ENCODE measurements around the gene ALDH4A1.

ALDH4A1 gene

DNA sequence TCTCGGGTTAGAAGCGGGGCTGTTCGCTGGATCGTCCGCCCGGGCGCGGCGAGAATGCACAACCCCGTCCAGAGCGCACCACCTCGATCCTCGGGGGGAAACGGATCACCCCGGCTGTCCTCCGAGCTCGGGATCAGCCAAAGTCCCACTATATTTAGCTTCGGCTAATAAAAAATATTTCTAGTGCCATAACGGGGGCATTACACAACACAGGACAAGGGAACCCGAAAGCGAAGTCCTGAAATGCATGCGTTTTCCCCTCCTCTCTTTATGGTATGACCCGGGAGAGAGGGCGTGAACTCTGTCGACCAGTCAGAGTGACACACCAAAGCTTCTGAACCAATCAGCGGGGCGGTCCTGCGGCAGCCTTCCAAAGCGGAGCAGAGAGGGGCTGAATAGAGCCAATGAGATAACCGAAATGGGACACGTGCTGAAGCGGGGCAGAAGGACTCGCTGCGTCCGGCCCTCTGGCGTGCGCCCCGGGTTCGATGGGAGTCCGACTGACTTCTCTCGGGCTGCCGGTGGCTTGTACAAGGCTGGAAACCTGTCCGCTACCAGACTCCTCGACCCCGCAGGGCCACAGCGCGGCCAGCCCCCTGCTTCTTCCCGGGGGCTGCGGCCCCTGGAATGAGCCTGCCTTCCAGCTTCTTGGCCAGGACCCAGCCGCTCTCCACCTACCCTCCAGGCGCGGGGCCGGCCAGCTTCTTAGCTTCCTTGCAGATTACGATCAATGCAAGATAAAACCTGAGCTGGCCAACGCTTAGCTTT is at the start of gene ALDH4A1:
TSS of gene ALDH4A1 (minus strand) at position 33 of the 768 bp plus-strand sequence. CDS start at position 1, 32 bp downstream.
- DNase-seq (ENCODE audit: low spot score) = peak; percentile 99

DNA sequence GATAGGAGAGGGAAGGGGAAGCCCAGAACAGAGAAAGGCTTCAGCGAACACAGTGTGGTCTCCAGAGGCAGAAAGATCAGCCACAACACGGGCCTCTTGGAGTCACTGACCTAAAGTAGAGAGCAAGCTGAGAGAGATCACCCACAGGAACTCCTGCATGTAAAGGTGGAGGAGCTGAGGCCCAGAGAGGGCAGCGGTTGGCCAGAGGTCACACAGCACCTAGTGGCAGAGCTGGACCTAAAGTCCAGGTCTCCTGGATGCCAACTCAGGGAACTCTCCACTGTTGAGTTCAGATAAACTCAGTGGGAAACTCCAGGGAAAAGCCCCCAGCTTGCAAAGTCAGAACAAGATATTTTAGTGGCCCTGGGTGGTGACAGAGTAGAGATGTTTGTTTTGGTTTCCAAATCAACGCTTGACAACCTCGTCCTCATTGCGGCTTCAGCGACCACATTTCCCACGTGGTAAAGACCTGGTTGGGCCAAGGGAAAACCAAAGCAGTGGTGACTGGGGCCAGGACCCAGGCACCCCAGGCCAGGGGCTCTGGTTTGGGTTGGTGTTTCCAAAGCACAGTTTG is 49.5 kb upstream of the ALDH4A1 start:
- DNase-seq (ENCODE audit: low spot score) = no peak

- DNase-seq (ENCODE audit: low spot score) = no peak
Observed at GRCh38 chr1:18951416-18951815, 49.1 kb upstream of the ALDH4A1 start.

DNA sequence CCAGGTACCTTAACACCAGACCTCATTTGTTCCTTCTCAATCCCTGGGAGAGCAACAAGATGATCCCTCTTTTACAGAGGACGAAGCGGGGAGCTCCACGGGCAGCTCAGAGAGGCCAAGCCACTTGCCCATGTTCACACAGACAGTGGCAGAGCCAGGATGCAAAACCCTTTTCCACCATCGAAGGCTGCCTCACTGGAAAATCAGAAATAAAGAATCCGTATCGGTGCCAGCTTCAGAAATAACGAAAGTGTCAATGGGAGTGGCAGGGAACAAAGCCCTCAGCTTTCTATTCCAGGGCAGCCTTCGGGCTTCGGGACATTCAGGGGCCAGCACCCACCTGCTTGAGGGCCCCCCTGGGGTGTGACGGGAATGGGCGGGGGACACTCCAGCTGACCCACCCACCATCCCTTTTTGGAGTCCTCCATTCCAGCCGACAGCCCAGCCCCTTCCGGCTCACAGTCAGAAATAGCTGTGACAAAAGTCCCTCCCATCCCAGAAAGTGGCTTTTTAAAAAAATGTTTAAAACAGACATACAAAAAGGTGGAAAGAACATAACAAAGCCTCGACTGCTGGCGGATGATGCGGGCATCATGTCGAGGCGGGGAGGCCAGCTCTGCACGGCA is 48.2 kb upstream of the ALDH4A1 start:
- DNase-seq (ENCODE audit: low spot score) = no peak

DNA sequence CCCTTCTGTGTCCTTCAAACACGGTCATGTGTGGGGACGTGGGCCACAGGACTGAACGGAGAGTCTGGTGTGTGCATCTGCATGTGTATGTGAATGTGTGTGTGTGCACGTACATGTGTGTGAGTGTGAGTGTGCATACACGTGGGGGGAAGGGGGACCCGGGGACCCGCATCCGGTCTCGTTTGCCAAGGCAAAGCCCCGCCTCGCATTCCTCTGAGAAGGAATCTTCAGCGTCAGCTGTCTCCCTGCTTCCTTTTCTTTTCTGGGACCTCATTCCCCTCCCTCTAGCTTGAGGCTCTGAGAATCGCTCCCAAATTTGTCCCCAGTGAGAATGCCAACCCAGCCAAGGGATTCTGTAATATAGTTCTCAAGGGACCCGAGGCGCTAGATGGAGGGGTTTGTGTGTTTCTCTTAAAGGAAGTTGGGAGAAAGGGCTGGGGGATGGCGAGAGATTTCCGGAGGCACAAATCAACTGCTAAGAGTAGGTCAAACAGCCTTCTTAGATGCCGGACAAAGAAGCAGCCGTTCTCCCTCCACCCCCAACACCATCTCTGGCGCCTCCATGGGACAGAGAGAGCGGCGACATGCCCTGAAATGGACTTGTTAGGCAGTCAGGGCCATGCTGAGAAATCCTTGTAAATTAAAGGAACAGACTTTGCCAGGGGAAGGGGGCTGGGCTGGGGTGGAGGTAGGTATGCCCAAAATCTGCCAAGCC is 47.5 kb upstream of the ALDH4A1 start:
- no peak for DNase-seq (ENCODE audit: low spot score)

DNA sequence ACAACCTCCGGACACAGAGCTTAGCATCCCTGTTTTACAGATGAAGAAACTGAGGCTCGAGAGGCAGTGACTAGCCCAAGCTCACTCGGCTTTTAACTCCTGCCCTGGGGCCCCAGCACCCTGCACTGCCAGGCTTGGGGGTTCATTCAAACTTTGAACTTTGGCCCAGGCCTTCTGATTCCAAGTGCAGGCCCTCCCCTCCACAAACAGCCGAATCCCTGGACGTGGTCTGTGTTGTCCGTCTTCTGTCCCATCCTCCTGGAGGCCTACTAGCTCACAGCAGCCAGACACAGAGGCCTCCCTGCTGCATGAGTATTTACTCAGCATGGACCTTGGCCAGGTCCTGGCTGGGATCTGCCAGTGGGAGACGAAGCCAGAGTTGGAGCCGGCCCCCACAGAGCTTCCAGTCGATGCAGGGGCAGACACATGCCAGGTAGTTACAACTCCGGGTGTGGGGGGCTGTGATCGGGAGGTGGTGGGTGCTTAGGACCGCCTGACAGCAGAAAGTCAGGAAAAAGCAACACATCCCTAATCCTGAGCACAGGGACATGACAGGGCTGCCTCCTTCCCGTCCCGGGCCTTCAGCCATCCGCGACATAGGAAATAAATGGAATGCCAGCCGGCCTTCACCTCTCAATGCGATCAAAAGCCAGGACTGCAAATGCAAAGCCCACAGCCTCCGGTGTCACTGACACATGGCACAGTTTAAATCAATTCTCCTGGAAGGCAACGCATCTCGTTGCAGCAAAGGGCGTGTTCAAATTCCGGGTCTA is 46.7 kb upstream of the ALDH4A1 start:
- peak; percentile 90 for DNase-seq (ENCODE audit: low spot score)

GRCh38 chr1:18948048-18948912 is 45.9 kb upstream of the ALDH4A1 start:
- DNase-seq (ENCODE audit: low spot score) = no peak

DNA sequence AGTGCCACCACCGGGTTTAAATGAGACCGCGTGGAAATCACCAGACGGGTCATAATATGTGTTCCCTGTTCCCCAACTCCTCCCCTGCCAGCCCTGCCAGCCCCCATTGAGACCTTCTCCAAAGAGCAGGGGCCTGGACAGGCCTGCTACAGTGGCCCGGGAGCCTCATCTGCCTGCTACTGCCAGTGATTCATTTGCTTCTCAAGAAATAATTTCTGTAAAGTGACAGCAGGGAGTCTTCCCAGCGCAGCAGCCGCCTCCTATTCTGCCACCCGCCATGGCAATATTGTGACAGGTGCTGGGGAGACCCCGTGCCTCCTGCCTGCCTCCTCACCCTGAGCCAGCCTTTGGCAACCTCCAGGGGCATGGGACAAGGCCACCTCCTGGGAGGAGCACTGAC is 45.2 kb upstream of the ALDH4A1 start:
- no peak for DNase-seq (ENCODE audit: low spot score)

DNA sequence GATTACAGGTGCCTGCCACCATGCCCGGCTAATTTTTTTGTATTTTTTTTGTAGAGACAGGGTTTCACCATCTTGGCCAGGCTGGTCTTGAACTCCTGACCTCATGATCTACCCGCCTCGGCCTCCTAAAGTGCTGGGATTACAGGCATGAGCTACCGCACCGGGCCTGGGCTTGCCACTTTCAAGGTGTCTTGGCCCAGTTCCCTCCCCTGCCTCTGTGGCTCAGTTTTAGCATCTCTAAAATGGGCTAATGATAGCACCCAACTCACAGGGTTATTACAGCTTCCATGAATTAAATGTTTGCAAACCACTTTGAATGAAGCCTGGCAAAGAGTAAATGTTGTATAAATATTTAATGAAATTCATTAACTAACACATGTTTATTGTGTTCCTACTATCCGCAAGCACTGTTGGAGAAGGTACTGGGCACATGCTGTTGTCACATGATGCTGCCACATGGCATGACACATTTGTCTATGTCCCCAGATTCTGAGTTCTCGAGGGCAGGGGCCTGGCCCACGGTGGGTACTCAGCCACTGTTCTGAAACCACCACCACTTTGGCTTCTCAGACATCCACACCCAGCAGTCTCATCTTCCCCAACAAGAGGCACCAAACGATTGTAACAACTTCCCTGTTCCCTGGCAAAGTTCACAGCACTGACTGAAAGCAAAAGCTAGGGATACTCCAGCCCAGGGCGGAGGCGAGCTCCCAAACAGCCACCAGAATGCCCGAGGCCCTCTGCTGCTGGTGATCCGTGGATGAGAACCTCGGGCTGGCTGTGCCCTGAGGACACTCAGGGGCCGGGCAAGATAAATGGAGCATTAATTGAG is 44.4 kb upstream of the ALDH4A1 start:
- no peak for DNase-seq (ENCODE audit: low spot score)

DNA sequence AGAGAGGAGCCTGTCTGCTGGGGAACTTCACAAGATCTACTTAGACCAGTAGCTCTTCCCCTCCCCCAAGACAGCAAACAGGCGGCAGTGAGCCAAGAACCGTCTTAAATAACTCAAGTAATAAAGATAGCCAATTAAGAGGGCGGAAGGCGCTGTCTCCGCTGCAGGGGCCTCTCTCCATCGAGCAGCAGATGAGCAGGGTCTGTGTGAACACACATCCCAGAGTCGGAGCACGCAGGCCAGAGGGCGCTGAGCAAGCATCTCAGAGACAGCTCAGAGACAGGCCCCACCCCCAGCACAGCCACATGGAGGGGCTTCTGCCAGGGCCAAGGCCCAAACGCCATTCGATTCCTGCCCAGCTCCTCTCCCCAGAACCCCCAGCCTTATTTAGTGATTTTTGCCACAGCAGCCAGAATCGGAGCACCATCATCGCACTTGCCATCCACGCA is 43.1 kb upstream of the ALDH4A1 start:
- DNase-seq (ENCODE audit: low spot score) = no peak

GRCh38 chr1:18944810-18945209 is 42.5 kb upstream of the ALDH4A1 start:
- no peak for DNase-seq (ENCODE audit: low spot score)

DNA sequence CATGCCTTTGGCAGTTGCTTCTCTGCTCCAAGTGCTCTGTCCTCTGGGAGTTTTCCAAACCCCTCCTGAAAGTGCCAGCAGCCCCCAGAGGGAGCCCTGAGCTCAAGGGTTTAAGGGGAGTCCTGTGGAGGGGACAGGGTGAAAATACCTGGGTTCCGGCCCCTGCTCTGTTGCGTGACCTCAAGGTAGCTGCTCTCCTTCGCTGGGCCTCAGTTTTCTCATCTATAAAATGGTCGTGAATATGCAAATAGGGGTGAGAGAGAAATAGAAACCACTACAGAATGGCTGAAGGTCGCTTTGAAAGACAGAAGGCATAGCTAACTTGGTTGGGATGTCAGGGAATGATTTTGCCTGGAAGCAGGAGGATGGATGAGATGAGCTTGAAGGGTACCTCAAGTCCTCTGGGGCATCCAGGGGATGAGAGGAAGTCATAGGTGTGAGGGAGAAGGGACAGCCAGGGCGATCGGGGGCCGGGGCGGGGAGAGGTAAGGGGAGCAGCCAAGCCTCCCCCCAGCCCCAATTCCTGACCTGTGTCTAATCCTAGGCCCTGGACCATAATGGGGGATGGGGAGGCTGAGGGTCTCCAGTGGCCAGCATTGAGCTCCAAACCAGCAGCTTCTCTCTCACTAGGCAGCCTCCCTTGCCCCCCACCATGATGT is 41.7 kb upstream of the ALDH4A1 start:
- DNase-seq (ENCODE audit: low spot score) = no peak

GRCh38 chr1:18943162-18943561 is 40.8 kb upstream of the ALDH4A1 start:
- DNase-seq (ENCODE audit: low spot score) = no peak

- DNase-seq (ENCODE audit: low spot score) = no peak
Observed at GRCh38 chr1:18942340-18942739, 40.0 kb upstream of the ALDH4A1 start.

- DNase-seq (ENCODE audit: low spot score) = no peak
Observed at GRCh38 chr1:18941221-18942141, 39.1 kb upstream of the ALDH4A1 start.

DNA sequence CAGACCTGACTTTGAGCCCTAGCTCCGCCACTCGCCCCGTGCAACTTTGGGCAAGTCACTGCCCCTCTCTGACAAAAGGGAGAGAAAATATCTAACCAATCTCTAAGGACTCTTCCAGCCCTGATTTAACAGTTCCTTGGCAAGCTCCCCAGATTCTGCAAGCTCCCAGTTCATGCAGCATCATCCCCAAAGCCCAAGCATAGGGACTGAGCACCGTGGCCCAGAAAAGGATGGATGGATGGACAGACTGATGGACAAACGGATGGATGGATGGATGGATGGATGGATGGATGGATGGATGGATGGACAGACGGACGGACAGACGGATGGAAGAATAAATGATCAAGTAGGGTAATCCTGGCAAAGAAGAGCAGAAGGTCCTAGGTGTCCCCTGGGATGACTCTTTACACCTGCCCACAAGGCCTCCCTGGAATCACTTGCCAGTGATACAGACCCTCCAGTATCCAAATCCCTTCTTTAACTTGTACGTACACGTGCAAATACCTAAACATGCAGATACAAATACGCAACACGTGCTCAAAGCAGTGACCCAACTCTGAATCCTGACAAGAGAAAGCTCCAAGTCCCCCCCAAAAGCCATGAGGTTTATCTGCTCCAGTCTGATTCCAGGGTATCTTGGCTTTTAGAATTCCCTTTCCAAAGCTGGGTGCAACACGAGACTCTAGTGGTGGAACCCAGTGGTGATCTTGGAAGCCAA is 38.1 kb upstream of the ALDH4A1 start:
- DNase-seq (ENCODE audit: low spot score) = no peak

DNA sequence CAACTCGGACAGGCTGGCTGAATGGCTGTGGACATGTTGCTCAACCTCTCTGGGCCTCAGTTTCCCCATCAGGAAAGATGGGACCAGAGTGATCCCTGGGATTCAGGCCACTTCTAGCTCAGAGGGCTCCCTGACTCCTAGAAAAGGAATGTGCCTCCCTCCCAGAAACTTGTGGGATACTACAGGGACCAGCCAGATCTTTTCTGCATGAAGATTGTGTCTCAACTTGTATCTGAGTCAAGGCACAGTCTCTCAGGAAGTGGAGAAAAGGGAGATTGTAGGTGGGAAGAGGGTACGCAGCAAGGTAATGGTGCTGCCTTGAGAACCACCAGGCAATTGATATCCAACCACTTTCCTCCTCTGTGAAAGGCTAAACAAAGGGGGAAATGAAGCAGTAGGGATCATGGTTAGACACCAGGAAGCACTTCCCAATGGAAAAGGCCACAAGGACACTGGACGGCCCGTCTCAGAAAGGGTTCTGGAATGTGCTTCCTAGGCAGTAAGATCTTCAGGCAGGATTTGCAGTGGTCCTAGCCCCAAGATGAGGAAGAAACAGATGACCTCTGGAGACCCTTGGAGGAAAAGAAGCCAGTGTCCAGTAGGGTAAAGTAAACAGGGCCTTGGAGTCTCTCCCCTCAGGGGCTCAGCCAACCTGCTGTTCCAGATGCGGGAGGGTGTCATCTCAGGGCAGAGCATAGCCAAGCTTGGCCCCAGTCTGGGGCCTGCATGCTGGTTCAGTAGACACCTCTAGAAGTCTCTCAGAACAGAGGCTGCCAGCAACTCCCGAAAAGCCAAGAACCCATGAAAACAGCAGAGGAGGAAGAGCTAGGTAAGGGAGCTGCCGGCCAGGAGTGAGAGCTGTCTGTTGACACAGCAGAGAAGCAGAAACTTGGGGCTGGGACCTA is 37.3 kb upstream of the ALDH4A1 start:
- no peak for DNase-seq (ENCODE audit: low spot score)
